HTR-8/SVneo (cell line): ENCODE results near the gene GGT6.

ENCODE experiments used
- DNase-seq: peaks from one replicate; pipeline ENCODE4 v3.0.0; 2011; ENCODE audit warnings: low spot score, mixed read lengths; ENCODE audit not compliant: insufficient read length
- FAIRE-seq: peaks from 2 replicates; lab custom pipeline; 2011; peaks lifted over from hg19 to GRCh38; lab: Jason Lieb, UNC

Gene GGT6

DNA sequence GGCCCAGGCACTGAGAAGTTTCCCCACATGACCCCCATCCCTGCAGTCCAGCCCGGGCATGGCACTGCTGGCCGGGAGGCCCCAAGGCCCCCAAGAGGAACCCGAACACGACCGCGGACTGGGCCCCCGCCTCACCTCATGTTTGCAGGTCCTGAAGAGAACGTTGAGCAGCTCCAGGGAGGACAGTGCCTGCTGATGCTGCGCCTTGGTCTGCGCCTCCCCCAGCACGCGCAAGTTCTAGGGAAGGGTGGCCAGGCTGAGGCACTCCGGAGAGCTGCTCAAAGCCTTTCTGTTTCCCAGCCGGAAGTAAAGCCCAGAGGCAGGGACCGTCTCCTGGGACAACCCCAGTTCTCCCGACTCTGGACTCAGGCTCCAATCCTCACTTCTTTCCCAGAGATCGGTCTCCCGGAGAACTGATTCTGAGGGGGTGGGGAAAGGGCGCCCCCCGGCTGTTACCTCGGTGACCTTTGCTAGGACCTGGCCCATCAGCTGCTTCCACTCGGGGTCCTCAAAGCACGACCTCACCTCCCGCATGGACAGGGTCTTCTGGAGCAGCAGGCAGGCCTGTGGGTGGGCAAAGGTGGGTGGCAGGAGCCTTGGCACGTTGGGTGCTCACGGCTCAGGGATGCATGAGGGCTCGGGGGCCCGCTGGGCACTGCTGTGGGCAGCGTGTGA, 18.9 kb downstream of the GGT6 start:
- FAIRE-seq (no peak), DNase-seq (no peak)

DNA sequence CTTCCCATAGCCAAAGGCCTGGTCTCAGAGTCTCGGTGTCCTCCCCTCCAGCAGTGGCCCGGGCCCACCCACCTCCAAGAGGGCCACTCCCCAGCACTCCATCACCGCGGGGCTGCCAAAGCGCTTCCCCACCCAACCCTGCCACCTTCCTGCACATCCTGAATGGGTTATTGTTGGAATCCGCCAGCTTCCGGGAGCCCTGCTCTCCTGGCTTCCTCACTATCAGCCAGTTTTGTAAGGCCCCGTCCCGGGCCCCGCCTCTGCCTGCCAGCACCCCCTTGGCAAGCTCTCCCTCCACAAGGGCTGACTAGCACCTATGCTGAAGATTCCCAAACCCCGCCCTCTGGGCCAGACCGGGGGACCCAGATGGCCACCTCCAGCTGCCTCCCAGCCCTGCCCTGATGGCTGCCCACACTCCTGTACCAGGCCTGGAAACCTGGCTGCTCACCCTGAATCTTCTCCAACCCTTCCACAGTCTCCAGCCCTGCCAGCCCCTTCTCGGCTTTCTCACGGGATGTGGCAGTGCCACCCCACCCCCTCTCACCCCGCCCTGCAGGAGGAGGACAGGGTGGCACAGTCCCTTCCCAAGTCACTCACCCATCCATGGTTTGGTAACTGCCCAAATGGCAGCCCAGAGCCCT, 19.6 kb downstream of the GGT6 start:
- DNase-seq (no peak), FAIRE-seq (no peak)

DNA sequence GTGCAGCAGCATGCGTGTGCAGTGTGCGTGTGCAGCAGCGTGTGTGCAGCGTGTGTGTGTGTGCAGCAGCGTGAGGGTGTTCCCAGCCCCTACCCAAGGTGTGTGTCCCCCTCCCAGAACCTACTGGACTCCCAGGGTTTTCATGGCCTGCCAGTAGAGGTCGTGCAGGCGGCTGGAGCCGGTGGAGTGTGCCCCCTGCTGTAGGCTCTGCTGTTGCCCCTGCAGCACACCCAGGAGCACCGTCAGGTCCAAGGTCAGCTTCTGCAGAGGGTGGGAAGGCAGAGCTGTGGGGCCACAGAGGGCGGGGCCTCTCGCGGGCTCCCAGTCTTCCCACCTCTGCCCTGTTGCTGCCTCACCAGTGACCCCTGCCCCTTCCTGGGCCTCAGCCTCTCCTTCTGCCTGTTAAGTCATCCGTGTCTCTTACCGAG, 20.1 kb downstream of the GGT6 start:
- DNase-seq (no peak), FAIRE-seq (no peak)

DNA sequence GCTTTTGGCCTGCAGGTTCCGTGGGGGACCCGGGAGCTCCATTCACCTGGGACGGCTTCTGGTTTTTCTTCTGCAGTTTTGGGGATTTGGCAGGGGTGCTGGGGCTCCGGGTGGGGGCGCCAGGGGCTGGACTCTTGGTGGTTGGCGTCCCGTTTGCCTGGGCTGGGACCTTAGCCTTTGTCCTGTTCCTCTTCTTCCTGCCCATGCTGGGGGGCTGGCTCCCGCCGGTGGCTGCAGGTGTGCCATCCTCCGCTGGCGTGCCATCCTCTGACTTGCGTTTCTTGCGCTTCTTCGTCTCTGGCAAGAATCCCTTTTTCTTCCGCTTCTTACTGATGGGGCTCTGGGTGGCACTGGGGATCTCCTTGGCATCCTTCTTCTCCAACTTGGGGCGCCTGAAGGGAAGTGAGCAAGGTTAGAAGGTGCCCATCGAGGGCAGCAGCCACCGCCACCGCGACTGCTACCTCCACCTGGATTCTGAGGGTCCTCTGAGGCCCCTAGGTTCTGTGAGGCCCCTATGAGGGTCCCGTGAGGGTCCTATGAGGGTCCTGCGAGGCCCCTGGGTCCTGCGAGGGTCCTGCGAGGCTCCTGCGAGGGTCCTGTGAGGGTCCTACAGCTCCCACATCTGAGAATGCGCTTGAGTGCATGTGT, 20.7 kb downstream of the GGT6 start:
- DNase-seq (no peak), FAIRE-seq (no peak)

DNA sequence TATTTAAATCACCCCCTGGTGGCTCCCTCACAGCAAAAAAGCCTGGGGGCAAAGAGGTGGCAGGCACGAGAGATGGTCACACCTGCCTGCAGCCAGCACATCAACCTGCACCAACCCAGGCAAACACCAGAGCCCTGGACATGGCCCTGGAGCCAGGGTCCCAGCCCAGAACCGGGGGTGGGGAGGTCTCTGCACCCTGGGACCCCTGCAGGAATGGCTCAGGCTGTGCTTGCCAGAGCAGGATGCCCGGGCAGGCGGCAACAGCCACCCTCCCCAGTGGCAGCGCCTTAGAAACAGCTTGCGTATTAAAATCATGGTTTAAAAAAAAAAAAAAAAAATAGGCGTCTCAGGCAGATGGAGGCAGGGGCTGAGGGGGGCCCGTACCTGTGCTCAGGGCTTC, 21.4 kb downstream of the GGT6 start:
- FAIRE-seq (no peak), DNase-seq (no peak)

DNA sequence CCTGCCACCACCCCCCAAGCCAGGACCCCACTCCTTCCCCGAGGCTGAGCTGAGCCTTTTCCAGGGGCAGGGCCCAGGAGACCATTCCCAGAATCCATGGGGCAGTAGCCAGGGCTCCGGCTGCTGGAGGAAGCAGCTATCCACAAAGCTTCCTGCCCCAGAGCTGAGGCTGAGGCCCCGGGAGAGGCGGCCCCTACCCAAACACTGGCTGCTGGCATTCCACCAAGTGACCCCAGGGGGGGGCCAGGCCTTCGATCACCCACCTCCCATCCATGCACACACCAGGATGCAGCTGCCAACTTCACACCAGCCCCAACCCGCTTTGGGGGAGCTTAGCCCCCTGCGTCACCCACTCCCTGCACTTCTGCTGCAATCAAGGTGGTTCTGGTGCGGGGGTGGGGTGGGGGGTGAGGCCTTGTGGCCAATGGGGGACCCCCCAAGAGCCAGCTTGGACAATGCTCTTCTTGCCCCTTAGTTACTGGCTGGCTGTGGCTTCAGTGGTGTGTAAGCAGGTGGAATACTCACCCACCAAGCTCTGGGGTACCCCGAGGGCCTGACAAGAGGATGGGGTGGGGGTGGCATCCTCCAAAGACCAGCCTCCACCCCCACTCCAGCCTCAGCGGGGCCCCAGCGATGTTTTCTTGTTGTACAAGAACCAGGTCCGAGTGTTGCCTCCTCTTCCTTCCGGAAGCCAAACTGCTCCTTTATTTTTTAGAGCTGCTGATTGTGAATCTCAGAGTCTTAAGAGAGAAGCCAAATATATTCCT, 22.0 kb downstream of the GGT6 start:
- FAIRE-seq: no peak

DNA sequence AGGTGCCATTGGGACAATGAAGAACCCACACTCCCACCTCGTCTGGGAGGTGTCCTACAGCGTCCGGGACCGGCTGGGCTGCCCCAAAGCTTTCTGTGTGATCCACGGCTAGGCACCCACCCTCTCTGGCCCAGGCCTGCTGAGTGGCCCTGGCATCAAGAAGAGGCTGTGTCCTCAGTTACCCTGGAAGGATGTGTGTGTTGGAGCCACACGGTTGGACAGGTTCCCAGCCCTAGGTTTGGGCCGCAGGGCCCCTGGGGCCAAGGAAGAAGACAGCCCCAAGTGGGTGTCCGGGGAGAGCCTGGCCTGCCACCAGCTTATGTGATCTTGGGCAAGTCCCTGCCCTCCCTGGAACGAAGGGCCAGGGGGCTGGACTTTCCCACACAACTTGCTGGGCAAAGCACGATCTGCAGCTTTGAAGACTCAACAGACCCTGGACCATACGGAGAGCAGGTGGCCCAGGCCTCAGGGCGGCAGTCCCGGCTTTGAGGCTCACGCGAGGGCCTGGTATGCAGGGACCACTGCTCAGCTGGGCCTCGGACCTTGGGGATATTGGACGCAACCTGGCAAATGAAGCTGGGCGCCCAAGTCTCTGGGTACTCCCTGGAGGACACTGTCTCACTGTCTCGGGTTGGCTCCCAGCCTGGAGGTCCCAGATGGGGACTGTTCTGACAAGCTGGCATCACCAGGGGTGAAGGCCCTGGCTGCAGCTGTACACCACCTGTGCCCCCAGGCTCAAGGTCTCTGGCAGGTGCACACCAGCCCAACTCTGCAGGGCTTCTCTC, 22.7 kb downstream of the GGT6 start:
- FAIRE-seq (no peak), DNase-seq (no peak)

More for the DNA sequence above, 22.0 kb downstream of the GGT6 start:
- no peak for DNase-seq

DNA sequence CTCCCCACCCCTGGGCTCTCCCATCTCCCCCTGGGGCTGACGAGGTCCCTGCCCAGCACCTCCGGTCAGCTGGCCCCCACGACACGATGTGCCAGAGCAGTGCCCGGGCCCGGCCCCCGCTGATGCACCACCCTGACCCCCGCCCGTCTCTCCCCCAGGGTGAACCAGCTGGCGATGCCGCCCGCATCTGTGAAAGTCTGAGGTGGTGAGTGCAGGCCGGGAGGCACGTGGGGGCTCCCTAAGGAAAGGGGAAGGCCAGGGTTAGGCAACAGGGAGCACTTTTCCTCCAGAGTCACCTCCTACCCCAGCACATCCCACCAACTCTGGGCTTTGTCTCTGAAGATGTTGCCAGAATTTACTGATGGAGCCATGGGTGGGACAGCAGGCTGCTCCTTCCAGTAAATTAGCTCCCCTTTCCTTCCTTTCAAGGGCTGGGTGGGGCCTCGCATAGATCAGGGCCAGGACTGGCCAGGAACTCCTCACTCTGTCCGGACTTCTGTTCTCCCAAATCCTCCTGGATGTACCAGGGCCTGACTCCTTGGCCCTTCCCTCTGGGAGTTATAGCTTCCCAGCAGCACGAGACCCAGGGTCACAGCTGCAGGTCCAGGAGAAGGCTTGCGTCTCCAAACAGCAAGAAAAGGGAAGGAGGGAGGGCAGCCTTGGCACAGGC, 23.5 kb downstream of the GGT6 start:
- DNase-seq (no peak), FAIRE-seq (no peak)

DNA sequence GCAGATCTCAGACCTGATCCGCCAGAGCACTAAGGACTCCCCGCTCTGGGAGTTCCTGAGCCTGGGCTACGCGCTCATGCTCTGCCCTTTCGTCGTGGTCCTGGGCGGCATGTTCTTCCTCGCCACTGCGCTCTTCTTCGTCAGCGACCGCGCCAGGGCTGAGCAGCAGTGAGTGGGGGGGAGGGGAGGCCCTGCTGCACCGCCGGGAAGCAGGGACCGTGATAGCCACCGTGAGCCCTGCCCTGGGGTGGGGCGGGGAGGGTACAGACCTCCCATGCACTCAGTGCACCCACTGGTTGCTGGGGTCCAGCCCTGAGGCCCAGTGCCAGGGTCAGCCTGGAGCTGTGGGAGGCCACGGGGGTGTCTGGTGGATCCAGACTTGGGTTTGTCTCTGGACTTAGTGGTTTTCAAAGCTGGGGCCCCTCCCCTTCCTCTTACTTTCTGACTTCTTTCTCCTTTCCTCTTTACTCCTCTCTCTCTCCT, 24.1 kb downstream of the GGT6 start:
- no peak for FAIRE-seq
- no peak for DNase-seq

DNA sequence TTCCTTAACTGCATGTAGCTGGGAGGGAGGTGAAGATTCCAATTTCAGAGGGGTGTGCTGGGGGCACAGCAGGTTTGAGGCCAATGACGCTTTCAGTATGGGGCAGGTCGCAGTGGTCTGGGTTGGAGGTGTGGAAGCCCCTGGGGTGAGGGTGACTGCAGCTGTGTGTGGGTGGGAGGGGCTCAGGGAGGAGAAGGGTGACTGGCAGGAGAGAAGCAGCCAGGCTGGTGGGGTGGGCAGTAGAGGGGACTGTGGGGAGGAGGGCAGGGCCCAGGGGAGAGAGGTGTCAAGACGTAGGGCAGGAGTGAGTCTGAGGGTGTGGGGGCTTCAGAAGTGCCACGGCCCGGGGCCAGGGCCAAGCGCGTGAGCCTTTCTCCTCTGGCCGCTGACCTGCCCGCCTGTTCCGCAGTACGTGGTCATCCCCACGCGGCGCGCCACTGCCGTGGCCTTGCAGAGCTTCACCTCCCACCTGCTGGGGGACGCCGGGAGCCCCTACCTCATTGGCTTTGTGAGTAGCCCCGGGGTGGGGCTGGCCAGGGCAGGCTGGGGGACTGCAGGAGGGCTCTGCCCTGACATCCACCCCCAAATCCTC, 24.6 kb downstream of the GGT6 start:
- FAIRE-seq: no peak

DNA sequence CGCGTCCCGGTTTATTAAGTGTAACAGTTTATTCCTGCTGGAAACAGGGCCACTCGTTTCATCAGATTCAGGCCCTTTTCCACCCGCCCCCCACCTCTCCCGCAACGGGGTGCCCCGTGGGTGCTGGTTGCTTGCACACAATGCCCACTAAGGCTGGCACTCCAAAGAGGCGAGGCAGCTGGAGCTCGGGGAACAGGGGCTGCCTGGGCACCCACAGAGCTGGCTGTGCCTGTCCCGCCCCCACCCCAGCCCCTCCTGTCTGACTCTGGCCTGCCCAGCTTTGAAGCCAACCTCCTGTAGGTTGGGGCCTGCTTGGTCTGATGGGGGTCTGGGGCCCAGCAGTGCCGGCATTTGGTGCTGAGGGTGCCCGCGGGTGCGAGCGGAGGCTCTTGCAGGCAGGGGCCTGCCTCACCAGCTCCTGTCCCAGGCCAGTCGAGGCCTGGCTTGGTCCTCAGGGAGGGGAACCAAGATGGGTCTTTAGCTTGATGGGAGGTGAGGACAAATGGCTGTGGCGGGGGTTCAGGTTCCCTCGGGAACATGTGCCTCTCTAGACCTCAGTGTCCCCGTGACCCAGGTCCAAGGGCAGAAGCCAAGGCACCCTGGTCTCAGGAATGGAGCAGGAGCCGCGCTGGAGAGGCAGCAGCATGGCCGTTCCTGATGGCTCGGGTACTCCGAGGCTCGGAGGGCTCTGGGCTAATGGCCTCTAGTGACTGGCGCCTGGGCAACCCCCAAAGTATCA, 25.3 kb downstream of the GGT6 start:
- FAIRE-seq: no peak
- DNase-seq: no peak

More for the DNA sequence above, 24.6 kb downstream of the GGT6 start:
- no peak for DNase-seq

DNA sequence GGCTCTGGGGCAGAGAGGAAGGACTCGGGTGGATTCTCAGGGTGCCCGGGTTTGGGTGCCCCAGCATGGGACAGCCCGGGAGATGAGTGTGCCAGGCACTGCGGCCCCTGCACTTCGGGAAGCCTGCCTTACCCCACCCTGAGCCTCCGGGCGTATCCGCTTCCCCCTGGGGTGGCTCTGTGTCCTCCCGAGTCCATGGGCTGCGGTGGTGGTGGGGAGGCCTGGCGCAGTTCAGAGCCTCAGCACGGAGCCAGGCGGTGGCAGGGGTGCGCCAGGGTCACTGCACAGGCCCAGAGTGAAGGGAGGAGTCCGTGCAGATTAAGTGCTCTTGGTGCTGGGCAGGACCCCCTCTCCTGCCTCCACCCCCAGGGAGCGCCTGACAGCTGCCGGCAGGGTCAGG, 25.9 kb downstream of the GGT6 start:
- FAIRE-seq (no peak), DNase-seq (no peak)

DNA sequence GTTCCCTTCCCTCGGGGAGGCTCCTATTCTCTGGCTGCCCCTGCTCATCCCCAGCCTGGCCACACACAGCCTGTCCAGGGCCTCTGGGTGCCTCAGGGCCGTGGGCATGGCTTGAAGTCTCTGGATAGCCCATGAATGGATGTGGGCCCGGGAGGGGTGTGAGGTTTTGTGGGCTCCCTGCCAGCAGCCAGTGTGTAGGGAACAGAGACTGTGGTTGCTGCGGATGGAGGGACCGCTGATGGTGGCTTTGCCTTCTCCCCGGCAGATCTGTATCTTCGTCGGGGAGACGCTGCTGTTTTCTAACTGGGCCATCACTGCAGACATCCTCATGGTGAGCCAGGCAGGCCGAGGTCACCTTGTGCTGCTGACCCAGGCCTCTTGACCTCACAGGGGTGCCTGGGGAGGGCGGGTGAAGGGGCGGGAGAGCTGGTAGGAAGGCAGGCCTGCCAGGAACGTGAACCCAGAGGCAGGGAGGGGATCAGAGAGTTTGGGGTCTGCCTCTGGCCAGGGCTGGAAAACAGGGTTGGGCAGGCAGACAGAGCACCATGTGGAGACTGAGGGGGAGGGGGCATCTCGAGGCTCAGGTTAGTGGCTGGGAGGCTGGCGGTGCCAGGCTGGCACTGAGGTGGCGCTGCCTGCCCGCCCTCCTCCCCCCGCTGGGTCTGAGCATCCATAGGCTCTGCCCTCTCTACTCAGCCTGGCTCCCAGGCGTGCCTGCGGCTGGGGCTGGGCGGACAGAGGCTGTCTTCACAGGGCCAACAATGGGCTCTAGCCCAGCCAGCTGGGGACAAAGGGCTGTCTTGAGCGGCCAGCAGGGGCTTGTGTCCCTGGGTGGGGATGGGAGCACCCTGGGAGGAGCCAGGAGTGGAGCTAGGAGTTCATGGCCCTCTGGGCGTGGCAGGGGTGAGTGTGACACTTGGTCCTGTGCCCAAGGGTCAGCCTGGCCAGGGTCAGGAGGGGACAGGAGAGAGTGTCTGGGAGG, 26.6 kb downstream of the GGT6 start:
- no peak for FAIRE-seq
- DNase-seq: no peak

DNA sequence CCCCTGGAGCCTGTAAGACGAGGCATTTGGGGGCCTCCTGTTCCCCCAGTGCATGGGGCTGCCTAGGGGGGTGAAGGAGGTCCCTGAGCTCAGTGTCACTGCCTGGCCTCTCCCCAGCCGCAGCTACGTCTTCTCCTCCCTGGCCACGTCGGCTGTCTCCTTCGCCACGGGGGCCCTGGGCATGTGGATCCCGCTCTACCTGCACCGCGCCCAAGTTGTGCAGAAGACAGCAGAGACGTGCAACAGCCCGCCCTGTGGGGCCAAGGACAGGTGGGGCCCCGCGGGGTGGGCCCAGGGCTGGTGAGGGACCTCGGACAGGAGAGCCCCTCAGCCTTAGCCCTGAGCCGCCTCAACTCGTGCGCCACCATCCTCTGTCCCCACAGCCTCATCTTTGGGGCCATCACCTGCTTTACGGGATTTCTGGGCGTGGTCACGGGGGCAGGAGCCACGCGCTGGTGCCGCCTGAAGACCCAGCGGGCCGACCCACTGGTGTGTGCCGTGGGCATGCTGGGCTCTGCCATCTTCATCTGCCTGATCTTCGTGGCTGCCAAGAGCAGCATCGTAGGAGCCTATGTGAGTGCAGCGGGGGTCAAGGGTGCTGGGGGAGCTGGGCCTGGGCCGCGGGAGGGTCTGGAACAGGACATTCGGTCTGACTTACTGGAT, 27.4 kb downstream of the GGT6 start:
- DNase-seq (no peak), FAIRE-seq (no peak)

DNA sequence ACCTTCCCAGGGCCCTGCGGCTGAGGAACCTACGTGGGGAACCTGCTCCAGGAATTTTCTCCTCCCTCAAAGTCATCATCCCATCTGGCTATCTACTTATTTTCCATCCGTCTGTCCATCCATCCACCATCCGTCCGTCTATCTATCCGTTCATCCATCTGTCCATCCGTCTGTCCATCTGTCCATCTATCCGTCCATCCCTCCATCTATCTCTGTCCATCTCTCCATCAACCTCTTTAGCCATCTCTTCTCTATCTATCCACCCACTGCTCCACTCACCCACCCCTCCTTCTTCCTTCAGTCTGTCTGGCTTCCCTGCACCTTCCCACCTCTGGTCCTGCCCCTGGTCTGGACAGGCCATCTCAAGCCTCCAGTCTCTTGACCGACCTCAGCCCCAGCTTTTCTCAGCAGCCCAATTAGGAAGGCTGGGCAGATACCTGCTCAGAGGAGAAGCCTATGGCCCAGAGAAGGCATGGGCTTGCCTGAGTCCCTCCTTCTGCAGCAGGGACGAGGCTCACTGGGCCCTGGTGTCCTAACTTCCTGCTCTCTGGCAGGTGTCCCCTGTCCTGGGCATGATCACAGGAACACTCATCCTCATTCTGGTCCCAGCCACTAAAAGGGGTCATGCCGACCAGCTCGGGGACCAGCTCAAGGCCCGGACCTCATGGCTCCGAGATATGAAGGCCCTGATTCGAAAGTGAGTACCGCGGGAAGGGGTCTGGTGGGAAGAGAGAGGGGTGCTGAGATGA, 28.2 kb downstream of the GGT6 start:
- no peak for FAIRE-seq

More for the DNA sequence above, 28.2 kb downstream of the GGT6 start:
- DNase-seq: no peak
